GM21529 (cell line): ENCODE results near the gene H3-3A.
"Not testable (repeated sequence)": the region's sequence is repeated elsewhere in the genome, so short reads cannot be mapped to it uniquely, and the experiment has no call there.

Experiments used
- ATAC-seq: cut with Tn5 transposase; IDR thresholded peaks from one replicate; pipeline ENCODE4 v1.9.1; 2021; ENCODE audit not compliant: unreplicated experiment

The H3-3A gene

DNA sequence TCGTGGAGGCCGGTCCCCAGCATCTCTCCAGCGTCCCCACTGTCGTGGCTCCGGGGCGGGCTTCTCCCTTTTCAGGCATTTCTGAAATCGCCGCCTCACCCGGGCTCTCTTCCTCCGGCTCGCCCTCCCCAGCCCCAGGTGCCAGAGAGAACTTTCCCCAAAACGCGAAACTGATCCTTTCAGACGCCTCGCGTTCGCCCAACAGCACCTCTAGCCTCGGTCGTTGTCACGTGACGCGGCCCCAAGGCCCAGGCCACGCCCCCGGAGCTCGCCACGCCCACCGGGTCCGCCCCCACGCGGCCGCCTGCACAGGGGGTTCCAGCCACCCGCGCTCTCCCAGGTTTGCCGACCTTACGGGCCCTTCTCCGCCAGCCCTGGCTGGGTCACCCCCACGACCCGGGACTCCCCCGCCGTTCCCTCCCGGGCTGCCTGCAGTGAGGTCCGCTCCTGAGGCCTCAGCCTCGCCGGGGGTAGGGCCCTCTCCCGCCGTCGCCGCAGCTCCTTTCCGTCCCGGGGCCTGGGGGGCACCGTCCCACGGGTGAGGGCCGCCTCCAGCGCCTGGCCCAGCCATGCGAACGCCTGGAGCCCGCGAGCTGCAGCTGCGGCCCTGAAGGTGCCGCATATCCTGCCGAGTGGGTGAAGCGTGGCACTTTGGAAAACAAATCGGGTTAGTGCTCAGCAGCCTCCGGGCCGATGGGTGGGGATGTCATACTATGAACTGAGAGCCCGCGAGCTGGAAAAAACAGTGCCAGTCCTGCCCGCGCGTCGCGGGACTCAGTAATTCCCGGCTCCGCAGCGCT lies 21.0 kb downstream of the H3-3A start:
- ATAC-seq, result peak; percentile 94

DNA sequence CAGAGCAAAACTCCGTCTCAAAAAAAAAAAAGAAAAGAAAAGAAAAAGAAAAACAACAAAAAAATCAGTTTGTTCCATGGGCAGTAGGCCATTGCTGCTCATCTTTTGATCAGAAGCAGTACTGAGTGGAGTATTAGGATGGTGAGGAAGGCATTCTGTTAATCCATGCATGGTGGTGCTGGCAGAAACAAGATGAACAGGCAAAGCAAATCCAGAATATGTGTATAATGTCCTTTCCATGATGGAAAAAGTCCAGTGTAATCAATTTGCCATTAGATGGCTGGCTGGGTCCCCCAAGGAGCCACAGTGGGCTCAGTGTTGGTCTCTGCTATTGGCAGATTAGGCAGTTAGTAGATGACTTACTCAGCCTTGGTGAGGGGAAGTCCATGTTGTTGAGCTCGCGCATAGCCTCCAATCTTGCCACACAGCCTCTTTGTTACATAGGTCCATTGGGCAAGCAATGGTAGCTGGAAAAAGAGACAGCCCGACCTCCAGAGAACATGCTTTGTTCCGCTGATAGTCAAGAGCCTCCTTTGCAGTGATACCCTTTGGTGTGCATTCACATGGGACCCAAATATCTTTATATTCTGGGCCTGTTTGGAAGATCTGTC lies 23.3 kb downstream of the H3-3A start:
- no peak for ATAC-seq

DNA sequence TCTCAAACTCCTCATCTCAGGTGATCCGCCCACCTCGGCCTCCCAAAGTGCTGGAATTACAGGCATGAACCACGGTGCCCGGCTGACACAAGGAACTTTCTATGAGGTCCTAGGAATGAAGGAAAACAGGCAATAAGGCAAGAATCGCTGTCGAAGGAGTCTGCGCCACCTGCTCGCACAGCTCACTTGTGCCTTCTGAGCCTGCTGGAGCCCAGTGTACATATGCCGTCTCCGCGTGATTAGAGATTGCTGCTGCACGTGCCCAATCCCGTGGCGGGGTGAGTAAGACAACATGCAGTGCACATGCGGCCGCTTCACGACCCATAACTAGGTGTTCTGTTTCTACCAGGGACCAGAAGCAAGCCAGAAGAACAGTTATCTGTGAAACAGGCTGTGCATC lies 24.3 kb downstream of the H3-3A start:
- ATAC-seq, result no peak

DNA sequence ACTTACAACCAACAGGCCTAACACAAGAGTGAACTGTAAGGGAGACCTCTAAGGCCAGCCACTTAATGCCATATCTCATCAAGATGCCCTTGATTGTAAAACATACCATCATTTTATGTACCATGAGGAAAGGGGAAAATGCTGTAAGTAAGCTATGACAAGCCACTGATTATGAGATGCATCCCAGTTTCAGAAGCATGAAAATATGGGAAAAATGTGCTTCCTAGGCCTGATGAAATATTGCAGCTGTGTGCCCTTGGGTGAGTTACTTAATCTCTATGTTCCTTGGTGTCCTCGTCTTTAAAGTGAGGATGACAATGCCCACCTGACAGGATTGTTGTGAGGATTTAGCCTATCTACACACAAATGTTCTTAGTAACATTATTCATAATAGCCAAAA lies 28.9 kb downstream of the H3-3A start:
- no peak for ATAC-seq

DNA sequence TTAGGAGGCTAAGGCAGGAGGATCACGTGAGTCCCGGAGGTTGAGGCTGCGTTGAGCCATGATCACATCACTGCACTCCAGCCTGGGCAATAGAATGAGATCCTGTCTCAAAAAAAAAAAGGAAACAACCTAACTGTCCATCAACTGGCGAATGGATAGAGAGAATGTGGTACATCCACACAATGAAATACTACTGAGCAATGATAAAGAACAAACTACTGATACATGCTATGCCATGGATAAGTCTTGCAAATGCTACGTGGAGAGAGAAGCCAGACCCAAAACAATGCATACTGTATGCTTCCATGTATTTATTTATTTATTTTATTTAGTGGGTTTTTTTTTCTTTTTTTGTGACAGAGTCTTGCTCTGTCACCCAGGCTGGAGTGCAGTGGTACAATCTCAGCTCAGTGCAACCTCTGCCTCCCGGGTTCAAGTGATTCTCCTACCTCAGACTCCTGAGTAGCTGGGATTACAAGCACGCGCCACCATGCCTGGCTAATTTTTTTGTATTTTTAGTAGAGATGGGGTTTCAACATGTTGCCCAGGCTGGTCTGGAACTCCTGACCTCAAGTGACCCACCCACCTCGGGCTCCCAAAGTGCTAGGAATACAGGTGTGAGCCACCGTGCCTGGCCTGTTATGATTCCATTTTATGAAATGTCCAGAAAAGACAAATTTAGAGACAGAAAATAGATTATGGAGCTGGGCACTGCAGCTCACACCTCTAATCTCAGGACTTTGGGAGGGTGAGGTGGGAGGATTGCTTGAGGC lies 29.7 kb downstream of the H3-3A start:
- not testable (repeated sequence) for ATAC-seq

- ATAC-seq, result no peak
These were observed 30.4 kb downstream of the H3-3A start for GRCh38 chr1:226092965-226093364.

DNA sequence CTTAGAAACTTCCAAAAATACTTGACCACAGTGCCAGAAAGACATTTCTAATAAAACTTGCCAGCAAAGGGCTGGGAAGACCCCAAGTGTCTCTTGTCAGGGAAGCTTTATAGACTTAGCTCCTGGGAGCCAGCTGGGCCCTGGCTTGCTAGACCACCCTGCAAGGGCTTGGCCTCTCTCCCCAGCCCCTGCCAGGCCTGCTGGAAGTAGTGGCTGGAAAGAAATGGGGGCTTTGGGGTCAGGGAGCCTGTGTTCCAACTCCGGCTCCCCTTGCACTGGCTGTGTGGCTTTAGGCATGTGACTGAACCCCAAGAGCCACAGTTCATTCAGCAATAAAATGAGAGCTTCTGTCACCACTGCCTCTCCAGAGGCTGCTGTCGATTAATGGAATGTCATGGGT lies 31.1 kb downstream of the H3-3A start:
- no peak for ATAC-seq

GRCh38 chr1:226094451-226094850 lies 31.9 kb downstream of the H3-3A start:
- ATAC-seq, result no peak

- no peak for ATAC-seq
These were observed 32.8 kb downstream of the H3-3A start for GRCh38 chr1:226095286-226095685.

DNA sequence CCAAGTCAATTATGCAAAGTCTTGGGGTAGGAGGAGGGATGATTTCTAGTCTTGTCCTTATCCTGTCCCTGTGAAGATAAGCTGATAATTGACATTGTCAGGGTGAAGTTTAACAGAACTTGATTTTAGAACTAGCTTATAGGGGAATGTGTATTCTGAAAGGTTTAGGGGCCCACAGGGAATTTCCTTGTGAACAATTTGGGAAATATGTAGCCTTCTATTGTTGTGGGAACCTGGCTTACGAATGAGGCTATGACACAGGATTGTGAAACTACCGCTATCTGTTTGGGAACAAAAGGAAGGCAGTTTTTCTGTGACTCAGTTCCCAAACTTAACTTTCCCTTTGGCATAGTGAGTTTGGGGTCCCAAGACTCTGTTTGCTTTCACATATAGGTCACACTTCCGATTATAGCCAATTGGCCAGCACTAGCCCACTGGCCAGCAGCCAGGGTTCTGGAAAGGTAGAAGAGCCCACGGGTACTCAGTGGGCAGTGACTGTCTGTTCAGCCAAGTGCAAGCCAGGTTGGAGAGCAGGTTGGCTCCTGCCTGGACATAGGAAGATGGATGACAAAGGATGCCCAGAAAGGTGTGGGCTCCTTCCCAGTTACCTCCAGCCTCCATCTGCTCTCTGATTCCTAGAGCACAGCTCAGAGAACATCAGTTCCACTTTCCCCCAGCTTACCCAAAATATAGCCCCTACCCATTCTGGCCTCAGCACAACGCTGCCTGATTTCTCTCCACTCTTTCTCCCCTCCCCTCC lies 35.5 kb downstream of the H3-3A start:
- ATAC-seq, result no peak

DNA sequence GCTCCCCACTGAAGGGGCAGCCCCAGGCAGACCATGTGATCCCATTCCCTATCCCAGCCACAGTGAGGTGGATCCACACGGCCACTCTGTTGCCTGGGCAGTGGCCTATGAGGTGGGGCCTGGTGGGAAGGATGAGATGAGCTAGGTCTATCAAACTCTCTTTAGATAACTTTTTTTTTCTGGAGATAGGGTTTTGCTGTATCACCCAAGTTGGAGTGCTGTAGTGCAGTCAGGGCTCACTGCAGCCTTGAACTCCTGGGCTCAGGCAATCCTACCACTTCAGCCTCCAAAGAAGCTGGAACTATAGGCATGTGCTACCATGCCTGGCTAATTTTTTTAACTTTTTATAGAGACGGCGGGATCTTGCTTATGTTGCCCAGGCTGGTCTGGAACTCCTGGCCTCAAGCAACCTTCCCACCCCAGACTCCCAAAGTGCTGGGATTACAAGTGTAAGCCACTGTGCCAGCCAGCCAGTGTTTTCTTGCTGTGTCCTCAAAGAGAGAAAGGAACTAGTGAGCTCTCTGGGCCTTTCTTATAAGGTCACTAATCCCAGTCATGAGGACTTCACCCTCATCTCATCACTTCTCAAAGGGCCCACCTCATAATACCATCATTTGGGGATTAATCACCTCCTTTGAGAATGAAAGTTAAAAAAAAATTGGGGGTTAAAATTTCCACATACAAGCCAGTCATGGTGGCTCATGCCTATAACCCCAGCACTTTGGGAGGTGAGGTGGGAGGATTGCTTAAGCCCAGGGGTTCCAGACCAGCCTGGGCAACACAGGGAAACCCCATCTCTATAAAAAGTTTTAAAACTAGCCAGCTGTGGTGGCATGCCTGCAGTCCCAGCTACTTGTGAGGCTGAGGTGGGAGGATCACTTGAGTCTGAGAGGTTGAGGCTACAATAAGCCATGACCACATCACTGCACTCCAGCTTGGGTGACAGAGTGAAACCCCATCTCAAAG lies 36.6 kb downstream of the H3-3A start:
- ATAC-seq, result no peak

DNA sequence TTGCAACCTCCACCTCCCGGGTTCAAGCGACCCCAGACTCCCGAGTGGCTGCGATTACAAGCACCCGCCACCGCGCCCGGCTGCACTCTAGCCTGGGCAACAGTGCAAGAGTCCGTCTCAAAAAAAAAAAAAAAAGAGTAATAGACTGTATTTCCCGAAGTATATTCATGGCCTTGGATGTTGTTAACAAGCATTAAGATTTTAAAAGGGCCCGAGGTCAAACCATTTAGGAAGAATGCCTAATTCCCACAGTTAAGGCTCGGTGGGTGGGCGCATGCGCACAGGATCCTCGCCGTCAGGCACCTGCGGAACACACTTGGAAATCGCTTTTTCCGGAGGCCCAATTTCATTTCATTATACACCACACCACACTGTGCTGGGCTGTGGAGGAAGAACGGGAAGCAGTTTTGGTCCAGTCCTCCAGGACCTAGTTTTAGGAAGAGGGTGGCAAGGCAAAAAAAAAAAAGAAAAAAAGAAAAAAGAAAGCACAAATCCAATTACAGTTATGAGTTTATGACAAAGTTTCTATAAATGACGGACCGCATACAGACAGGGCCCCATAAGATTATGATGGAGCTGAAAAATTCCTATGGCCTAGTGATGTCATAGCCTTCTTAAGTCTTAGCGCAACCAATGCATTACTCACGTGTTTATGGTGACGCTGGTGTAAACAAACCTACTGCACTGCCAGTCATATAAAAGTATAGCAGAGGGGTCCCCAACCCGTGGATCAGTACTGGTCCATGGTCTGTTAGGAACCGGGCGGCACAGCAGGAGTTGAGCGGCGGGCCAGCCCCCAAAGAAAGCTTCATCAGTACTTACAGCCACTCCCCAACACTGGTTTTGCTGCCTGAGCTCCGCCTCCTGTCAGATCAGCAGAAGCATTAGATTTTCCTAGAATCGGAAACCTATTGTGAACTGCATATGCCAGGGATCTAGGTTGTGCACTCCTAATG lies 38.2 kb downstream of the H3-3A start:
- peak; percentile 43 for ATAC-seq

GRCh38 chr1:226104671-226105121 lies 42.2 kb downstream of the H3-3A start:
- ATAC-seq, result no peak

DNA sequence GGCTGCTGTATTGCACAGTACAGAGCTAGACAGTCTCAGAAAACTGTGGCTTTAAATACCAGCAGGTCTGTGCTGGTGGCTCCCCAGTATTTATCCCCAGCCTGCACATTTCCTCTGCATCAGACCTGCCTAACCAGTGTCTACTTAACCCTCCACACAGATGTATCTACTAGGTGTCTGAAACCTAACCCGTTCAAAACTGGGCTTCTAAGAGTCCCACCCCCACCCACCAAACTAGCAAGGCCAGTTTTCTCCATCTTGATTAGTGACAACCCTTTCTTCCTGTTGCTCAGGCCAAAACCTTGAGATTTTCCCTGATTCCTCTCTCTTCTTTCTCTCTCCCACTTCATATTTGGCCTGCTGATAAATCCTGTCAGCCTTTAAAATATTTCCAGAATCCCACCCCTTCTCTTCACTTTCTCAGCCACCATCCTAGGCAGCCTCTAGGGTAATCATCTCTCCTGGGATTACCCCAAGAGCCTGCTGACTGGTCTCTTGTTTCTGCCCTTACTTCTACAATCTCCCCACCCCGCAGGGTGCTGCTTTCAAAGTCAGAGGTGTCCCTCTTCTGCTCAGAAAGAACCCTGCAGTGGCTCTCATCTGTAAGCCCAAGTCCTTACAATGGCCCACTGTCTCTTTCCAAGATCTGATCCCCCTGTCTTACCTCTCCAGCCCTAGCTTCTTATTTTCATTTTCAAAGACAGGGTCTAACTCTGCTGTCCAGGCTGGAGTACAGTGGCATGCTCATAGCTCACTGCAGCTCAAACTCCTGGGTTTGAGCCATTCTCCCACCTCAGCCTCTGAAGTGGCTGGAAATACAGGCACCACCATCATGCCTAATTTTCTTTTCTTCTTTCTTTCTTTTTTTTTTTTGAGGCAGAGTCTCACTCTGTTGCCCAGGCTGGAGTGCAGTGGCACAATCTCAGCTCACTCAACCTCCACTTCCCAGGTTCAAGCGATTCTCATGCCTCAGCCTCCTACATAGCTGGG lies 45.2 kb downstream of the H3-3A start:
- ATAC-seq, result no peak

- ATAC-seq, result peak; percentile 8
These were observed 46.7 kb downstream of the H3-3A start for GRCh38 chr1:226108935-226109828.

GRCh38 chr1:226109829-226110248 lies 47.3 kb downstream of the H3-3A start:
- ATAC-seq, result peak; percentile 74
